ENCODE data around the gene AKR1C8.

The AKR1C8 gene

DNA sequence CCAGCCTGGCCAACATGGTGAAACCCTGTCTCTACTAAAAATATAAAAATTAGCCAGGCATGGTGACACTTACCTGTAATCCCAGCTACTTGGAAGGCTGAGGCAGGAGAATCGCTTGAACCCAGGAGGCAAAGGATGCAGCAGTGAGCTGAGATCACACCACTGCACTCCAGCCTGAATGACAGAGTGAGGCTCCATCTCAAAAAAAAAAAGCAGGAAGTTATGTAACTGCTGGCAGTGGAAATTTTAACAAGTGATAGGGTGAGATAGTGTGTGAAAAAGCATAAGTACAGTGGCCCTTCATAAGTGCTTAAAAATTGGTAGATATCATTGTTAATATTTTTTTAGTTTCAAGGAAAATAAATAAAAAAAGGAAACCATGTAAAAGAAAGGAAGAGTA, 78.4 kb downstream of the AKR1C8 start:
- no peak for DNase-seq

DNA sequence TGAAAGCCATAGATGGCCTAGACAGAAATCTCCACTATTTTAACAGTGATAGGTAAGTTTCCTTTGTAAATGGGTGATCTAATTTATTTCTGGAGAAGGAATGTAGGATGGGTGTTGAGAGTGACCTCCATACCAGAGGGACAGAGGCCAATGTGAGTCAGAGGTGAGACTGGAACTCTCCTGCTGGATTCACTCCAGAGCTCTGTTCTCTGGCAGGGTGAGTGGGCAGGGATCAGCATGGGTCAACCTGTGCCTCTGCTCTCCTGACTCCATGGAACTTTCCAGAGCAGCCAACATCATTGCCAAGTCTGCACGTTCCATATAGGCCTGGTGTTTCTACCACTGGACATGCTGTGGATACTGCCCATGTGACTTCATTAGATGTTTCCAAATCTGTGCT, 79.3 kb downstream of the AKR1C8 start:
- DNase-seq, result no peak

Measured in activated effector memory CD4-positive, alpha-beta T cell treated with anti-CD3 and anti-CD28 coated beads, Interleukin-2, amount 50 U/mL, for 16 hours (primary cell).